Pulmonary artery endothelial cell (primary cell): ENCODE data around the gene GSG1L2. TPM values are rescaled to one million over a fixed set of nuclear protein-coding genes. Genes with fewer than 3 reads are reported as not detected.

ENCODE experiments used
- DNase-seq: peaks from one replicate; pipeline ENCODE4 v3.0.0-alpha.2; 2011; ENCODE audit warnings: low read depth, low spot score
- total RNA-seq: library from RNA; depleted of rRNA; stranded (reverse); fragments of >200 nt; gene quantifications from 2 replicates; pipeline ENCODE4 v1.2.3, GENCODE V29; 2014

Gene GSG1L2
- total RNA-seq = not detected in 2 replicates

GRCh38 chr17:9821921-9822320, at the start of gene GSG1L2:
Gene GSG1L2, minus strand, starts transcription at chr17:9822079. Its CDS starts 8 bp downstream, at chr17:9822071.
- DNase-seq = no peak

- no peak for DNase-seq
Observed at GRCh38 chr17:9868552-9868951, 46.7 kb upstream of the GSG1L2 start.

GRCh38 chr17:9865586-9865985, 43.7 kb upstream of the GSG1L2 start:
- no peak for DNase-seq

- DNase-seq = no peak
Observed at GRCh38 chr17:9862949-9863348, 41.1 kb upstream of the GSG1L2 start.

GRCh38 chr17:9862220-9862619, 40.3 kb upstream of the GSG1L2 start:
- no peak for DNase-seq

GRCh38 chr17:9860851-9861250, 39.0 kb upstream of the GSG1L2 start:
- DNase-seq = no peak

GRCh38 chr17:9859781-9860180, 37.9 kb upstream of the GSG1L2 start:
- no peak for DNase-seq

- no peak for DNase-seq
Observed at GRCh38 chr17:9855036-9855435, 33.2 kb upstream of the GSG1L2 start.

- no peak for DNase-seq
Observed at GRCh38 chr17:9854255-9854654, 32.4 kb upstream of the GSG1L2 start.

- DNase-seq = no peak
Observed at GRCh38 chr17:9850151-9850550, 28.3 kb upstream of the GSG1L2 start.

- no peak for DNase-seq
Observed at GRCh38 chr17:9845306-9845705, 23.4 kb upstream of the GSG1L2 start.

GRCh38 chr17:9844153-9844552, 22.3 kb upstream of the GSG1L2 start:
- DNase-seq = no peak

GRCh38 chr17:9843152-9844010, 21.5 kb upstream of the GSG1L2 start:
- DNase-seq = no peak

GRCh38 chr17:9842057-9842758, 20.3 kb upstream of the GSG1L2 start:
- no peak for DNase-seq

- no peak for DNase-seq
Observed at GRCh38 chr17:9839433-9839832, 17.6 kb upstream of the GSG1L2 start.

- no peak for DNase-seq
Observed at GRCh38 chr17:9837551-9838471, 15.9 kb upstream of the GSG1L2 start.

- DNase-seq = no peak
Observed at GRCh38 chr17:9833922-9834321, 12.0 kb upstream of the GSG1L2 start.

- no peak for DNase-seq
Observed at GRCh38 chr17:9830711-9831110, 8.8 kb upstream of the GSG1L2 start.

- no peak for DNase-seq
Observed at GRCh38 chr17:9829343-9829742, 7.5 kb upstream of the GSG1L2 start.

GRCh38 chr17:9828296-9829295, 6.7 kb upstream of the GSG1L2 start:
- DNase-seq = no peak
